ENCODE measurements around the gene DKK2. TPM values are rescaled to one million over a fixed set of nuclear protein-coding genes. Genes with fewer than 3 reads are reported as not detected.
A peak's percentile ranks its signal among the peaks of the same experiment; 100 is the strongest.

DKK2 gene
- polyA plus RNA-seq, 1 of the 3 experiments (the other 2 are of a cell fraction), result 53.1 TPM

DNA sequence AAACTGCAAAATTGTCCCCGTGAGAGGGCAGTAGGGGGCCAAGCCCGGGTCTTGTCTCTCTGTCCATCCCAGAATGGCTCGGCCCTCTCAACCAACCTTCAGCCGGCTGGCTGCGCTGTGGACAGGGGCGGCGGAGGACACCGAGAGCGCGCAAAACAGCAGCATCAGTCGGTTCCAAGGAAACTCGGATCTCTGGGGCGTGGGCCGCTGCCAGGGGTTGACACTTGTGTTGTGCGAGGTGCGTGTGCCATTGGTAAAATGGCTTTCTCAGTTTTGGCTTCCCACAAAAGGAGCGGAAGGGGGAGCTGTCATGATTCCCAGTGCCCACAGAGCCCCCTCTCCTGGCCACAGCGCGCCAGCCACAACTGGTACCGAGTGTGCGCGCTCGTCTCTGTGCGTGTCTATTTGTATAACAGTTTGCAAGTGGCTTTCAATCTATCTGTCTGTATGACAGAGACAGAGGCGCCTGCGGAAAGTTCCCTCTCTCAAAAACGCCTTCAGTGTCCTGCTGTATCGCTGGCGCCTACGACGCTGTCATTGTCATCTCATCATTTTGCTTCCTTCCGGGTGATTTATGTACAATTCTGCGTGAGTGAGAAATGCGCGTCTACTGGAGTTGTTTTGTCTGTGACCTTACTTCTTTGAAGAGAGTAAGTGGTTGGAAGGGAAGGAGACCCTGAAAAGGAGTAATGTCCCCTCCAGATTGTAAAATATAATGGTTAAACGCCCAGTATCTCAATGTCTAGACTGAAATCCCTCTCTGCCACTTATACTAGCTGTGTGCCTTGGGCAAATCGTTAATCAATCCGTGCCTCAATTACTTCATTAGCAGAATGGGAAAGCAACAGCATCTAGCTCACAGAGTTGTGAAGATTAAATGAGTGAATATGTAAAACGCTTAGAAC, 1.8 kb downstream of the DKK2 start (continued):
- TF ChIP-seq NFIC (IDR thresholded peaks at IDR 0.05; ENCODE audit: borderline replicate concordance), result peak; percentile 9; the same call in 1 of the 2 replicates
- TF ChIP-seq SMC3 (IDR thresholded peaks at IDR 0.05; ENCODE audit: low read depth, low read length), result peak; percentile 55; the same call in 1 of the 2 replicates
- no peak for TF ChIP-seq FOXJ3 (CRISPR knock-in tag; IDR thresholded peaks at IDR 0.05)
- peak; percentile 66 for TF ChIP-seq RAD21 (IDR thresholded peaks at IDR 0.05; ENCODE audit: low read length)
- peak; percentile 5; the same call in 1 of the 2 replicates for TF ChIP-seq NRF1 (IDR thresholded peaks at IDR 0.05; ENCODE audit: low read depth, low read length)
- 0 out of 2 replicates have a peak, but pooled peaks have one; percentile 17 for TF ChIP-seq RCOR1 (IDR thresholded peaks at IDR 0.05; ENCODE audit: low read length)
- TF ChIP-seq GABPA (IDR thresholded peaks at IDR 0.05; ENCODE audit: low read depth), result no peak
- TF ChIP-seq TCF12 (IDR thresholded peaks at IDR 0.05), result no peak; the same call in 1 of the 2 replicates
- TF ChIP-seq, protein P1, sequence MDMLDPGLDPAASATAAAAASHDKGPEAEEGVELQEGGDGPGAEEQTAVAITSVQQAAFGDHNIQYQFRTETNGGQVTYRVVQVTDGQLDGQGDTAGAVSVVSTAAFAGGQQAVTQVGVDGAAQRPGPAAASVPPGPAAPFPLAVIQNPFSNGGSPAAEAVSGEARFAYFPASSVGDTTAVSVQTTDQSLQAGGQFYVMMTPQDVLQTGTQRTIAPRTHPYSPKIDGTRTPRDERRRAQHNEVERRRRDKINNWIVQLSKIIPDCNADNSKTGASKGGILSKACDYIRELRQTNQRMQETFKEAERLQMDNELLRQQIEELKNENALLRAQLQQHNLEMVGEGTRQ (IDR thresholded peaks at IDR 0.05; ENCODE audit: borderline replicate concordance, low read depth, low read length), result no peak
- no peak; a peak in 1 of 4 replicates for TF ChIP-seq EP300 (IDR thresholded peaks at IDR 0.05; ENCODE audit: borderline replicate concordance in 1 of 2, low read depth in 1 of 2, low read length in 1 of 2)
- no peak for TF ChIP-seq JUND (IDR thresholded peaks at IDR 0.05)
- TF ChIP-seq, protein P2, sequence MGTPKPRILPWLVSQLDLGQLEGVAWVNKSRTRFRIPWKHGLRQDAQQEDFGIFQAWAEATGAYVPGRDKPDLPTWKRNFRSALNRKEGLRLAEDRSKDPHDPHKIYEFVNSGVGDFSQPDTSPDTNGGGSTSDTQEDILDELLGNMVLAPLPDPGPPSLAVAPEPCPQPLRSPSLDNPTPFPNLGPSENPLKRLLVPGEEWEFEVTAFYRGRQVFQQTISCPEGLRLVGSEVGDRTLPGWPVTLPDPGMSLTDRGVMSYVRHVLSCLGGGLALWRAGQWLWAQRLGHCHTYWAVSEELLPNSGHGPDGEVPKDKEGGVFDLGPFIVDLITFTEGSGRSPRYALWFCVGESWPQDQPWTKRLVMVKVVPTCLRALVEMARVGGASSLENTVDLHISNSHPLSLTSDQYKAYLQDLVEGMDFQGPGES (IDR thresholded peaks at IDR 0.05; ENCODE audit: low read depth, low read length), result no peak
- peak; percentile 25; the same call in 1 of the 2 replicates for TF ChIP-seq YY1 (IDR thresholded peaks at IDR 0.05; ENCODE audit: low read depth)
- TF ChIP-seq TEAD4 (IDR thresholded peaks at IDR 0.05; ENCODE audit: borderline replicate concordance, insufficient read depth), result no peak
- peak; percentile 34; the same call in 1 of the 2 replicates for TF ChIP-seq POLR2AphosphoS5 (IDR thresholded peaks at IDR 0.05; ENCODE audit: low read depth, low read length)
- TF ChIP-seq MEF2A (IDR thresholded peaks at IDR 0.05; ENCODE audit: borderline replicate concordance, low read depth), result no peak
- TF ChIP-seq, protein P3, sequence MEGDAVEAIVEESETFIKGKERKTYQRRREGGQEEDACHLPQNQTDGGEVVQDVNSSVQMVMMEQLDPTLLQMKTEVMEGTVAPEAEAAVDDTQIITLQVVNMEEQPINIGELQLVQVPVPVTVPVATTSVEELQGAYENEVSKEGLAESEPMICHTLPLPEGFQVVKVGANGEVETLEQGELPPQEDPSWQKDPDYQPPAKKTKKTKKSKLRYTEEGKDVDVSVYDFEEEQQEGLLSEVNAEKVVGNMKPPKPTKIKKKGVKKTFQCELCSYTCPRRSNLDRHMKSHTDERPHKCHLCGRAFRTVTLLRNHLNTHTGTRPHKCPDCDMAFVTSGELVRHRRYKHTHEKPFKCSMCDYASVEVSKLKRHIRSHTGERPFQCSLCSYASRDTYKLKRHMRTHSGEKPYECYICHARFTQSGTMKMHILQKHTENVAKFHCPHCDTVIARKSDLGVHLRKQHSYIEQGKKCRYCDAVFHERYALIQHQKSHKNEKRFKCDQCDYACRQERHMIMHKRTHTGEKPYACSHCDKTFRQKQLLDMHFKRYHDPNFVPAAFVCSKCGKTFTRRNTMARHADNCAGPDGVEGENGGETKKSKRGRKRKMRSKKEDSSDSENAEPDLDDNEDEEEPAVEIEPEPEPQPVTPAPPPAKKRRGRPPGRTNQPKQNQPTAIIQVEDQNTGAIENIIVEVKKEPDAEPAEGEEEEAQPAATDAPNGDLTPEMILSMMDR (IDR thresholded peaks at IDR 0.05), result peak; percentile 73

DNA sequence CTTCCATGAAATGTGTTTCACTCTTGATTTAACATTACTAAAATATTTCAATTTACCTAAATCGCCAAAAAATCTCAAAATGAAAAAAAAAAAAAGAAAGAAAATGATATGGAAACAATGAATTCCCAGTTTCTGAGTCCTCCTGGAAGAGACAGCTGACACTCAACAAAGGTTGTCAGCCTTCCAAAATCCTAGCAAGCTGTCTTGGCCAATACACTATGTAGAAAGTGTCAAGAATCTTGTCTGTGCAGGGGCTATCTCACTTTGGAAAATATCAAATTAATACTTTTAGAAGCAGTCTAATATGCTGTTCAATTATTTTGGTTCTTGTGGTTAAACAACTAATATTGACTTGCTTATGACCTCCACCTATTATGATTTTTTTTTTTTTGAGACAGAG, 8.7 kb downstream of the DKK2 start:
- Histone ChIP-seq H3K27ac (ENCODE audit: low read depth in 2 of 2, low read length in 1 of 2) (no peak overlapping the region), H3K4me3 (ENCODE audit: low read depth in 2 of 2, low read length in 1 of 2) (no peak overlapping the region), H3K9ac (no peak overlapping the region), H3F3A (replicated peaks; ENCODE audit: insufficient read depth) (peaks cover 3% of the 10 kb centered on the region), H3K9me2 (no peaks in the 10 kb centered on the region), H4K20me1 (ENCODE audit: insufficient read depth) (no peaks in the 10 kb centered on the region), H3K79me2 (ENCODE audit: insufficient read depth) (no peaks in the 10 kb centered on the region), H3K4me1 (ENCODE audit: control insufficient read depth in 1 of 2, insufficient read depth in 2 of 2, low read depth in 1 of 2, low read length in 1 of 2) (peaks cover 0 to 2% of the 10 kb centered on the region in 2 experiments; a peak in 3 of 4 replicates), H2AFZ (ENCODE audit: low read depth) (no peak overlapping the region), H3K9me3 (no peaks in the 10 kb centered on the region), H3K36me3 (replicated peaks in 1 of 2; ENCODE audit: control insufficient read depth in 1 of 2, insufficient read depth in 2 of 2, low read length in 1 of 2) (no peaks in the 10 kb centered on the region), H3K4me2 (no peak overlapping the region), H3K27me3 (ENCODE audit: insufficient read depth) (no peaks in the 10 kb centered on the region)
- CTCF ChIA-PET, result interaction anchor here (1.7 kb wide), 1 partner anchor 156 kb away, joined by 7 read pairs; no protein-coding TSS in a partner anchor
- WGBS (ENCODE audit: low lambda C conversion rate), result 59% methylated on average over 1 of the region's 1 CpG
- POLR2A ChIA-PET, result no interaction called here
- DNase-seq, result no peak
- TF ChIP-seq, protein P2 (IDR thresholded peaks at IDR 0.05; ENCODE audit: low read depth, low read length), result no peak
- TF ChIP-seq SIN3A (IDR thresholded peaks at IDR 0.05; ENCODE audit: borderline replicate concordance, low read depth, low read length) (no peak), EZH2phosphoT487 (IDR thresholded peaks at IDR 0.05; ENCODE audit: borderline replicate concordance, low read depth) (no peak), FOXJ3 (CRISPR knock-in tag; IDR thresholded peaks at IDR 0.05) (no peak), RCOR1 (IDR thresholded peaks at IDR 0.05; ENCODE audit: low read length) (no peak), FOXM1 (IDR thresholded peaks at IDR 0.05; ENCODE audit: low read depth) (no peak), TAF1 (IDR thresholded peaks at IDR 0.05; ENCODE audit: borderline replicate concordance, low read depth, low read length) (no peak), YY1 (IDR thresholded peaks at IDR 0.05; ENCODE audit: low read depth) (no peak)
- TF ChIP-seq, protein P1 (IDR thresholded peaks at IDR 0.05; ENCODE audit: borderline replicate concordance, low read depth, low read length), result no peak
- TF ChIP-seq, protein P4, sequence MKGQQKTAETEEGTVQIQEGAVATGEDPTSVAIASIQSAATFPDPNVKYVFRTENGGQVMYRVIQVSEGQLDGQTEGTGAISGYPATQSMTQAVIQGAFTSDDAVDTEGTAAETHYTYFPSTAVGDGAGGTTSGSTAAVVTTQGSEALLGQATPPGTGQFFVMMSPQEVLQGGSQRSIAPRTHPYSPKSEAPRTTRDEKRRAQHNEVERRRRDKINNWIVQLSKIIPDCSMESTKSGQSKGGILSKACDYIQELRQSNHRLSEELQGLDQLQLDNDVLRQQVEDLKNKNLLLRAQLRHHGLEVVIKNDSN (IDR thresholded peaks at IDR 0.05; ENCODE audit: borderline replicate concordance, low read depth), result no peak
- TF ChIP-seq, protein P5, sequence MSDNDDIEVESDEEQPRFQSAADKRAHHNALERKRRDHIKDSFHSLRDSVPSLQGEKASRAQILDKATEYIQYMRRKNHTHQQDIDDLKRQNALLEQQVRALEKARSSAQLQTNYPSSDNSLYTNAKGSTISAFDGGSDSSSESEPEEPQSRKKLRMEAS (IDR thresholded peaks at IDR 0.05; ENCODE audit: low read depth), result no peak
